C4-2B (cell line): ENCODE data around the gene PLG.

Experiments
- ZFX ChIP-seq: fragments of 450-650 bp; IDR thresholded peaks from 2 replicates; pipeline ENCODE4 v1.6.1; 2017
- TF ChIP-seq, protein P1 (sequence below): fragments of 450-650 bp; conservative IDR thresholded peaks from 2 replicates; pipeline ENCODE4 v1.5.1; 2017; ENCODE audit warnings: mild to moderate bottlenecking

DNA sequence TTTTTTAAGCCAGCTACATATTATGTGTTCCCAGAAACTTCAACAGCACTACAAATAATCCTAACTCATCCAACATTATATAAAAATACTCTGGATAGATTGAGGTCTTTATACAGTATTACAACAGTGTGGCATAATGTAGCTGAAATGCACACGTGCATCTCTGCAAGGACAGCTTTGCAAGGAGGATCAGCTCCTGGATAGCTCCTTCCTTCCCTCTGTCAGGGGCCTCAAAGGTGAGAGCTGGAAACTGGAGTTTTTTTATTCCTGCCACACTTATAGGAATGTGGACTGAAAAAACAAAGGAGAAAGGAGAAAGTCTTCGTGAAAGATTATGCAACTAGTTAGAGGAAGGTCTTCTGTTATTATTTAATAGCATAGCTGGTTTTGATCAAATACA lies 53.1 kb downstream of the PLG start:
- TF ChIP-seq, protein P1, sequence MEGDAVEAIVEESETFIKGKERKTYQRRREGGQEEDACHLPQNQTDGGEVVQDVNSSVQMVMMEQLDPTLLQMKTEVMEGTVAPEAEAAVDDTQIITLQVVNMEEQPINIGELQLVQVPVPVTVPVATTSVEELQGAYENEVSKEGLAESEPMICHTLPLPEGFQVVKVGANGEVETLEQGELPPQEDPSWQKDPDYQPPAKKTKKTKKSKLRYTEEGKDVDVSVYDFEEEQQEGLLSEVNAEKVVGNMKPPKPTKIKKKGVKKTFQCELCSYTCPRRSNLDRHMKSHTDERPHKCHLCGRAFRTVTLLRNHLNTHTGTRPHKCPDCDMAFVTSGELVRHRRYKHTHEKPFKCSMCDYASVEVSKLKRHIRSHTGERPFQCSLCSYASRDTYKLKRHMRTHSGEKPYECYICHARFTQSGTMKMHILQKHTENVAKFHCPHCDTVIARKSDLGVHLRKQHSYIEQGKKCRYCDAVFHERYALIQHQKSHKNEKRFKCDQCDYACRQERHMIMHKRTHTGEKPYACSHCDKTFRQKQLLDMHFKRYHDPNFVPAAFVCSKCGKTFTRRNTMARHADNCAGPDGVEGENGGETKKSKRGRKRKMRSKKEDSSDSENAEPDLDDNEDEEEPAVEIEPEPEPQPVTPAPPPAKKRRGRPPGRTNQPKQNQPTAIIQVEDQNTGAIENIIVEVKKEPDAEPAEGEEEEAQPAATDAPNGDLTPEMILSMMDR, result no peak
- TF ChIP-seq ZFX, result no peak
